Natural killer cell (primary cell): ENCODE data around the gene KIF1A. TPM values are rescaled to one million over a fixed set of nuclear protein-coding genes. Genes with fewer than 3 reads are reported as not detected.
A peak's percentile ranks its signal among the peaks of the same experiment; 100 is the strongest.

Experiments used
- ATAC-seq, 3 donors: fragments of 150-1000 bp in 2 of 3; fragments of 200-7000 bp in 1 of 3; cut with Tn5 transposase; 1 replicate in 1 of 3; 2 replicates in 2 of 3; pipeline ENCODE4 v1.10.0; 2021; ENCODE audit warnings: mild to moderate bottlenecking in 2 of 3, moderate library complexity in 2 of 3
- DNase-seq, 2 donors: peaks; one replicate each; pipeline versions ENCODE4 v3.0.0 to v3.0.0-alpha.2; 2013 to 2021; ENCODE audit warnings: mixed read lengths in 1 of 2
- H3K27ac ChIP-seq: one replicate; pipeline ENCODE4 v1.5.1; 2013; ENCODE audit warnings: mild to moderate bottlenecking, low read length
- H3K27me3 ChIP-seq: one replicate; pipeline ENCODE4 v1.6.1; 2013; ENCODE audit warnings: low read length; ENCODE audit not compliant: control insufficient read depth, insufficient read depth
- H3K36me3 ChIP-seq: one replicate; pipeline ENCODE4 v1.6.1; 2013; ENCODE audit warnings: low read length; ENCODE audit not compliant: control insufficient read depth, insufficient read depth
- H3K4me1 ChIP-seq: one replicate; pipeline ENCODE4 v1.6.1; 2013; ENCODE audit warnings: low read length; ENCODE audit not compliant: control insufficient read depth, insufficient read depth
- H3K4me3 ChIP-seq: one replicate; pipeline ENCODE4 v1.5.1; 2013; ENCODE audit warnings: low read length
- H3K9me3 ChIP-seq: one replicate; pipeline ENCODE4 v1.6.1; 2013; ENCODE audit warnings: low read length; ENCODE audit not compliant: control insufficient read depth, insufficient read depth
- H3K27ac Mint-ChIP-seq, 2 donors: one replicate each; pipeline ENCODE4 v1.8.0; 2022; ENCODE audit warnings: mild to moderate bottlenecking in 2 of 2, mixed read lengths in 2 of 2, moderate library complexity in 1 of 2
- H3K27me3 Mint-ChIP-seq, 2 donors: one replicate each; pipeline ENCODE4 v1.8.0; 2022; ENCODE audit warnings: low read depth in 2 of 2, mixed read lengths in 2 of 2
- H3K36me3 Mint-ChIP-seq: one replicate; pipeline ENCODE4 v1.8.0; 2022; ENCODE audit warnings: mixed read lengths
- H3K4me1 Mint-ChIP-seq, 2 donors: one replicate each; pipeline ENCODE4 v1.8.0; 2022; ENCODE audit warnings: mixed read lengths in 2 of 2
- H3K4me3 Mint-ChIP-seq: one replicate; pipeline ENCODE4 v1.8.0; 2022; ENCODE audit warnings: mild to moderate bottlenecking, moderate library complexity, mixed read lengths
- H3K9me3 Mint-ChIP-seq, 2 donors: one replicate each; pipeline ENCODE4 v1.8.0; 2022; ENCODE audit warnings: mixed read lengths in 2 of 2
- WGBS: methylation state at CpG from one replicate; pipeline ENCODE4 v1.1.7; 2013; ENCODE audit warnings: missing lambda C conversion rate; ENCODE audit not compliant: insufficient coverage; 5-methylcytosine and 5-hydroxymethylcytosine counted together
- intact Hi-C: fragments of 100-400 bp; cut with micrococcal nuclease; formaldehyde crosslinking; loops from one replicate; pipeline ENCODE4 v1.14.2; 2022
- total RNA-seq, 4 donors: library from RNA; stranded (reverse); fragments of 120-200 nt in 1 of 4; gene quantifications; one replicate each; pipeline versions ENCODE4 v1.2.3 to v1.2.4, GENCODE V29; 2013 to 2022
- TF ChIP-seq, protein P1 (sequence below): fragments of 200-600 bp; IDR thresholded peaks from one replicate; pipeline ENCODE4 v1.8.0; 2022; ENCODE audit warnings: antibody characterized with exemption

The KIF1A gene
- total RNA-seq, 3 donors from 2014 or later (not counting 1 experiment from before 2014, with no cell fraction given), result 0.09 TPM; not detected in 2

DNA sequence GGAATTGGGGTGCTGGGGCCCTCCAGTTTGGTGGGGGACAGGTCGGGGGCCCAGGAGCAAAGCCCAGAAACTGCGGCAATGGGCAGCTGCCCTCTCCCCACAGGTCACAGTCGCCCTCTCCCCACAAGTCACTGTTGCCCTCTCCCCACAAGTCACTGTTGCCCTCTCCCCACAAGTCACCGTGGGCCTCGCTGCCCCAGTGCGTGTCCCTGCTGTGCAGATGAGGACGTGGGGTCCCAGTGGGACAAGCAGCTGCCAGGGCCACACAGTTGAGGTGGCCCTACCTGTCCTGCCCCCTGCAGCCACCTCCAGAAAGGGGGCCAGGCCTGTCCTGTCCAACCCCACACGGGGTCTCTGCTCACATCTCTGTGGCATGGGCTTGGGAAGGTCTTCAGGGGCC, 35.7 kb upstream of the KIF1A start:
- ATAC-seq, result no peak
- Histone ChIP-seq H3K27ac (no peak overlapping the region), H3K9me3 (peaks cover 8% of the 10 kb centered on the region), H3K36me3 (no peaks in the 10 kb centered on the region), H3K27me3 (no peaks in the 10 kb centered on the region), H3K4me3 (no peak overlapping the region), H3K4me1 (no peaks in the 10 kb centered on the region)
- H3K4me1 Mint-ChIP-seq, result no peaks in the 10 kb centered on the region
- no peak for DNase-seq
- TF ChIP-seq, protein P1, sequence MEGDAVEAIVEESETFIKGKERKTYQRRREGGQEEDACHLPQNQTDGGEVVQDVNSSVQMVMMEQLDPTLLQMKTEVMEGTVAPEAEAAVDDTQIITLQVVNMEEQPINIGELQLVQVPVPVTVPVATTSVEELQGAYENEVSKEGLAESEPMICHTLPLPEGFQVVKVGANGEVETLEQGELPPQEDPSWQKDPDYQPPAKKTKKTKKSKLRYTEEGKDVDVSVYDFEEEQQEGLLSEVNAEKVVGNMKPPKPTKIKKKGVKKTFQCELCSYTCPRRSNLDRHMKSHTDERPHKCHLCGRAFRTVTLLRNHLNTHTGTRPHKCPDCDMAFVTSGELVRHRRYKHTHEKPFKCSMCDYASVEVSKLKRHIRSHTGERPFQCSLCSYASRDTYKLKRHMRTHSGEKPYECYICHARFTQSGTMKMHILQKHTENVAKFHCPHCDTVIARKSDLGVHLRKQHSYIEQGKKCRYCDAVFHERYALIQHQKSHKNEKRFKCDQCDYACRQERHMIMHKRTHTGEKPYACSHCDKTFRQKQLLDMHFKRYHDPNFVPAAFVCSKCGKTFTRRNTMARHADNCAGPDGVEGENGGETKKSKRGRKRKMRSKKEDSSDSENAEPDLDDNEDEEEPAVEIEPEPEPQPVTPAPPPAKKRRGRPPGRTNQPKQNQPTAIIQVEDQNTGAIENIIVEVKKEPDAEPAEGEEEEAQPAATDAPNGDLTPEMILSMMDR, result no peak
- 93% methylated on average over 8 of the region's 8 CpGs for WGBS
- intact Hi-C loops, result no loop called here
- peaks cover 7% of the 10 kb centered on the region for H3K36me3 Mint-ChIP-seq
- peaks cover 2 to 4% of the 10 kb centered on the region in 2 donors for H3K9me3 Mint-ChIP-seq
- peaks cover 0 to 7% of the 10 kb centered on the region in 2 donors for H3K27me3 Mint-ChIP-seq
- no peak overlapping the region for H3K27ac Mint-ChIP-seq
- H3K4me3 Mint-ChIP-seq, result no peak overlapping the region

DNA sequence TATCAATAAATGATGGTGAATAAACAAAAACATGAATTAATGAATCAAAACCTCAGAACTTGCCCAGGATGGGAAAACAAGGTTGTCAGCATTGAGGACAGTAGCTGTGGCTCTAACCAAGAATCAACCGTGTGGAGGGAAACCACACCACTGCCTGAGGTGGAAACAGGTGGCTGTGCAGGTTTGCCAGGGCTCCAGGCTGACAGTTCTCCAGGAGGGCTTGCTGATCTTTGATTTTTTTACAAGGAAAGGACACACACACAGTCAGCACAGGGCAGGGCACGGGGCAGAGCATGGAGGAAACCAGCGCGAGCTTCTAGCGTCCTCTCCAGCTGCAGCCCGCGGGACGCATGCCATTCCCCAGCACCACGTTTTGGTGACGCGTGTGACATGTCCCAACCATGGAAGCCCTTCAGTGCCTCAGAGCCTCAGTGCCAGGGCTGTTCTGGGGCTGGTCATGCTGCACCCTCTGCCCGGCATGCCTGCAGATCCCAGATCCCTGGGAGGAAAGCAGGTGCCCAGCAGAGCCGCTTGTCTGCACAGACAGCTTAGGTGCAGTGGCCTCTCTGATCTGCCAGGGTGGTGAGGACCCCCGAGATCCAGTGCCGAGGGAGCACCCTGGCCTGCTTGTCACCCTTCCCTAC, 32.8 kb upstream of the KIF1A start:
- intact Hi-C loops, result no loop called here
- no peak overlapping the region for H3K4me3 ChIP-seq

DNA sequence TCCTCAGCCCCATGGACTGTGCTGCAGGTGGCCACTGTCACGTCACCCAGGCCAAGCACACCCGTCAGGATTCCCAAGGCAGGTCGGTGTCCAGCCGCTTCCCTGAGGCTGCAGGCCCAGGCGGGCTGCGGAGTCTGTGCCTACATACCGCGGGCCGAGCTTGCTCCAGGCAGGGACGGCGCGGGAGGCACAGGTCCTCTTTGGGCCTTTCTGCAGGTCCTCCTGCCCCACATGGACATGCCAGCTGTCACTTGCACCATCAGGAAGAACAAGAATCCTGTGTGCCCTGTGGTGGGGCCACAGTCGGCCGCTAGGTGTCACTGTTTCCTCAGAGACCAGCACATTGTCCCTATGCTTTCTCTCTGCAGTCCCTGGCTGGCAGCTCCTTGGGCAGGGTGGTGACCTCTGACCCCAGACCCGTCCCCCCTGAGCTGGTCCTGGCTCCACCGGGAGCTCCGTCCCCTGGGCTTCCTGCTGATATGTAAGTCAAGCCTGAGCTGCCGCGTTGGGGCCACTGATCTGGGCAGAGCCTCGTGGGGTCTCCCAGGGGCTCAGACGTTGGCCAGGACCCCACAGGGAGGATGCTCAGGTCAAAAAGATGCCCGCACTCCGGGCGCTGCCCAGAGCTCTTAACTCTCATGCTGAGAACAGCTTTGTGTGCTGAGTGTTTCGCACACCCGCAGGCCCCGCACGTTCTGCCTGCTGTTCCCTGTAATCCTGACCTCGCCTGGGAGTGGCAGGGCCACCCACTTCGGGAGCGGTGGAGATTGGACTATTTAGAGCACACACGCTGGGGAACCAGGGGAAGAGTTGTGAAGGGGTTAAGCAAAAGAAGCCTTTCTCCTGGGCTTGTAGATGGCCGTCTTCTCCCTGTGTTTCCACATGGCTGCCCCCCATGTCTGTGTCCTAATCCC, 31.3 kb upstream of the KIF1A start:
- Histone ChIP-seq H3K27me3 (no peaks in the 10 kb centered on the region), H3K9me3 (peaks cover 8% of the 10 kb centered on the region), H3K4me1 (no peaks in the 10 kb centered on the region), H3K27ac (no peak overlapping the region), H3K36me3 (no peaks in the 10 kb centered on the region), H3K4me3 (no peak overlapping the region)
- H3K4me1 Mint-ChIP-seq, result no peaks in the 10 kb centered on the region
- H3K4me3 Mint-ChIP-seq, result no peak overlapping the region
- peaks cover 0 to 7% of the 10 kb centered on the region in 2 donors for H3K27me3 Mint-ChIP-seq
- H3K27ac Mint-ChIP-seq, result no peak overlapping the region
- WGBS, result 50% methylated on average over 32 of the region's 33 CpGs
- peaks cover 2 to 4% of the 10 kb centered on the region in 2 donors for H3K9me3 Mint-ChIP-seq
- TF ChIP-seq, protein P1, result peak; percentile 90
- H3K36me3 Mint-ChIP-seq, result peaks cover 7% of the 10 kb centered on the region
- ATAC-seq, result peak; percentile 78 to 97 (median 90)
- DNase-seq, result peak; percentile 74 to 88
- intact Hi-C loops, result no loop called here

More for the DNA sequence above, 32.8 kb upstream of the KIF1A start:
- 78% methylated on average over 15 of the region's 15 CpGs for WGBS
- Histone ChIP-seq H3K27me3 (no peaks in the 10 kb centered on the region), H3K4me1 (no peaks in the 10 kb centered on the region), H3K36me3 (no peaks in the 10 kb centered on the region), H3K27ac (no peak overlapping the region), H3K9me3 (peaks cover 8% of the 10 kb centered on the region)
- ATAC-seq (no peak), DNase-seq (no peak)
- no peak overlapping the region for H3K27ac Mint-ChIP-seq
- no peak overlapping the region for H3K4me3 Mint-ChIP-seq
- H3K36me3 Mint-ChIP-seq, result peaks cover 7% of the 10 kb centered on the region
- peaks cover 0 to 5% of the 10 kb centered on the region in 2 donors for H3K27me3 Mint-ChIP-seq
- TF ChIP-seq, protein P1, result no peak
- H3K9me3 Mint-ChIP-seq, result peaks cover 2 to 4% of the 10 kb centered on the region in 2 donors
- no peaks in the 10 kb centered on the region for H3K4me1 Mint-ChIP-seq
